Endometrium (tissue), 2 donors: Measurements from ENCODE around the gene SOHLH1.

Experiments
- FAIRE-seq: peaks from 2 replicates; lab custom pipeline; 2012; peaks lifted over from hg19 to GRCh38; lab: Jason Lieb, UNC
- donor health status: control.
- donor health status: control.

Gene SOHLH1, protein sequence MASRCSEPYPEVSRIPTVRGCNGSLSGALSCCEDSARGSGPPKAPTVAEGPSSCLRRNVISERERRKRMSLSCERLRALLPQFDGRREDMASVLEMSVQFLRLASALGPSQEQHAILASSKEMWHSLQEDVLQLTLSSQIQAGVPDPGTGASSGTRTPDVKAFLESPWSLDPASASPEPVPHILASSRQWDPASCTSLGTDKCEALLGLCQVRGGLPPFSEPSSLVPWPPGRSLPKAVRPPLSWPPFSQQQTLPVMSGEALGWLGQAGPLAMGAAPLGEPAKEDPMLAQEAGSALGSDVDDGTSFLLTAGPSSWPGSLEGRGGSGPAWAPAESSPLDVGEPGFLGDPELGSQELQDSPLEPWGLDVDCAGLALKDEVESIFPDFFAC

DNA sequence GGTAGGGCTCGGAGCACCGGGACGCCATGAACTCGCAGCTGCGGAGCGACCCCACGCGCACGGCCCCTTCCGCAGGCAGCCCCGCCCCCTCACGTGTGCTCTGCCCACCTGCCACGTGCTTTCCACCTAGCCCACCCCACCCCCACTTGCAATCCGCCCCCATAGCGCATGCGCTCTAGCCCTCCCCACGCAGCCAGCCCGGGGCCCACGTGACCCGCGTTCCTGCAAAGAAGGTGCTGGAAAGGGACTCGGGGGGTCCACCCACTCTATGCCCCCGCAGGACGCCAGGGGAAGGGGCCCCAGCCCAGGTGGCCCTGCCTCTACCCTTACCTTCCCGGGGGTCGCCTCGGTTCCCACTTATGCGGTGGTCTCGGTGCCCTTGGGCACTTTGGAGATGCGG is at the start of gene SOHLH1:
TSS of gene SOHLH1 (minus strand) at position 42 of the 400 bp plus-strand sequence. CDS start at position 28, 14 bp downstream.
- FAIRE-seq = no peak

DNA sequence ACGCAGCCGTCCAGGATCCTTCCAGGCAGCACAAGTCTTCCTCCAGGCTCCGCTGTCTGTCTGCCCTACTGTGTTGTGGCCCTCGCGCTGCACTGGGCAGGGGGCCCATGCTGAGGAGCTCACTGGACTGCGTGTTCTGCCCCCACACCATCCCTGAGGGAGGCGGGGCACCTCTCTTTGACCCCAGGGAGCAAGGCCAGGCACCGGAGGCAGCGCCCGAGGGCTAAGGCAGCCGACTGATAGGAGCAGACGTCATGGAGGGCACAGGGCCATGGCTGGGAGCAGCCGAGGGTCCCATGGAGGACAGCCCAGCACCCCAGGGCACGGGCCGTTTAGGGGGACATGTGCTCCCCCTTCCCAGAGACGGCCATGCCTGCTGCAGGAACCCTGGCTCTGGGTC is 49.4 kb upstream of the SOHLH1 start:
- no peak for FAIRE-seq

DNA sequence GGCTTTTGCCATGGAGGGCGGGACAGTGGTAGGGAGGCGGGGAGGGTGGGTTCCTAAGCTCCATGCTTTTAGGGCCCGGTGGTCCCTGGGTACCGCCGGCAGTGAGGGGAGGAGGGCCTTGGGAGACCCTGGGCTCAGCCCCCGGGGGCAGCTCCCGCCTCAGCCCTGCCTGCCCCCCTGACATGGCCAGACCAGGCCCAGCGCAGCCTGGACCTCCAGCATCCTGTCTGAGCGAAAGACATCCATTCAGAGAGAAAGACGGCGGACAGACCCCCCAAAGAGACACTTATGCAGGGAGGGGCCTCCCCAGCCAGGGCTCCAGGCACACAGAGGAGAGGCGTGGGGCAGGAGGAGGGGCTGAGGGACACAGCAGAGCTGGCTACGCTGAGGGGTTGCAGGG is 48.0 kb upstream of the SOHLH1 start:
- no peak for FAIRE-seq

DNA sequence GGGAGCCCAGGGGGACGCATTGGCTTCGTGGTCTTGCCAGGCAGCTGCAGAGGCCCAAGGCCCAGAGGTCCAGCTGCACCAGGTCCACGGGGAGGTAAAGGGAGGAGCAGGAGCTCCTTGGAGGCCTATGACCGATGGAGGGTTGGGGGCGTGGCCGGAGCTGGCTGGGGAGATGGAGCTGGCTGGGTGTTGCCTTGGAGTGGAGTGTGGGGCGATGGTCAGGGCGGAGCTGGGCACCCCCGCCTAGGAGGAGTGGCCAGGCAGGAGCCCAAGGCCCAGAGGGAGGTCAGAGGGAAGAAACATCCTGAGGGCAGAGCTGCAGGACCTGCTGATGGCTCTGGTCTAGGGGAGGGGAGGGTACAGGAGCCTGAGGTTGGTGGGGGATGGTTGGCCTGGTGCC is 47.3 kb upstream of the SOHLH1 start:
- no peak for FAIRE-seq

DNA sequence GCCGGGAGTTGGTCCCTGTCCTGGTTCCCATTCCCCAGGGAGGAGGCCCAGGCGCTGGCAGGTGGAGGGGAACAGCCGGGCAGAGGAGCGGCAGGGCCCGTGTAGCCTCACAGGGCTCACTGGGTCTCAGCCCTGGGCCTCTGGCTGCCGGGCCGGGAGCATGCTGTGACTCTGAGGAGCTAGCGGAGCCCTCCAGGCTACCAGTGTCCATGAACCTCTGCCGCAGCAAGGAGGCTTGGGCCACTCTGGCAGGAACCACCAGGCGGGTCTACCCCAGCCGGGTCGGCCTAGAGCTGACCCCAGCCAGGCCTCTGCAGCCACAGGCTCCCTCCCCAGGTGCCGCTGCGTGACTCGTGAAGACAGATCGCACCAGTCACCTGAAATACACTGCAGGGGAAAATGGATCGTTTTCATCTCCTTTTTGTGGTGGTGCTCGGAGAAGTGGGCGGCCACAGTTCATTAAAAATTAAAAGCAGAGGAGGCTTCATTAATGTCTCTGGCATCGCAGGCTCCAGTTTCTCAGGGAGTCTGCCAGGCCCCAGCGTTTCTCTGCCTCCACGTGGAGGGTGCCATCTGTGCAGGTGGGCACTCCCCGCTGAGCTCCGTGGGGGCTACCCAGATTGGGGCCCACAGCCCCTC is 46.5 kb upstream of the SOHLH1 start:
- FAIRE-seq = no peak

DNA sequence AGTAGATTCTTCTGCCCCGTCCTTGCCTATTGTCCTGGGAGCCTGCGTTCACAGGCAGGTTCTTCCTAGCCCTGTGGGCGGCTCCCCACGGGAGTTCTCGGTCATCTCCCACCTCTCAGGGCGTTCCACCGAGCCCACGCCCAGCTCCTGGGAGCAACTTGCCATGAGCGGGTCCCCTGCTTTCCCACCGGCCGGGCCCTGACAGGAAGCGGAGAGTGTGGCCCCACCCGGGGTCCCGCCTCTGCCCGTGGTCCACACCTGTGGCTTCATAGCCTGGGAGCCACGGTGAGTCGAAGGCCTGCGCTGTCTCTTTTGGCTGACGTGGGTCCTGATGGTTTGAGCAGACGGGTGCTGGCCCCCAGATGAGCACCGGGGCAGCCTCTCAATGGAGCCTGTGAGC is 45.9 kb upstream of the SOHLH1 start:
- FAIRE-seq = no peak

DNA sequence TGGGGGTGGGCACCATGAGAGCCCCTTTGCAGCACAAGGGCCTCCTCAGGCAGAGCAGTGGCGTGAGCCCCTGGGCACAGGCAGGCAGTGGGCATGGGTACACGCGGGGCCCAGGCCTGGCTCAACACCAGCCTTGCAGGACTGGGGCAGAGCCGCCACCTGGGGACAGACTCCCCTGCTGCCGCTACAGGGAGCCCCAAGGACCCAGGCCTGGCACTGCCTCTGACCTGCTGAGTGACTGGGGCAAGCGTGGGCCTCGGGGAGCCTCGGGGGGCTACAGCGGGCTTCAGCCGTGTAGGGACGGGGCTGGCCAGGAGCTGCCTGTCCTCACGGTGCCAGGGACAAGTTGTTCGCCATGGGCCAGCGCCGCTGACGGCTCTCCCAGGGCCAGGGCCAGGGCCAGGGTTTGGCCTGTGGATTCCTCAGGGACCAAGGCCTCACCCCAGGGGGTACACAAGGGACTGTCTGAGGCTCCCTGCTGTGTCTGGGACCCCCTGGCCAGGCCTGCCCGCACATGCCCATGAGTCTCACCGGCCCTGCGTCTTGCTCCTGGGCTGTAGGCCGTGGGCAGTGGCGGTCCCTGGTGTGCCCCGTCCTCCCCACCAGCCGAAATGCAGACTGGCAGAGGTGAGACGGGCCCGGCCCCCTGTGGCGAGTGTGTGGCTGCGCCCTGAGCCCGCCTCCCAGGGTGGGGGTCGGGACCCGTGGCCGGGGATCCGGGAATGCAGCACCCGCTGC is 45.2 kb upstream of the SOHLH1 start:
- FAIRE-seq = no peak

DNA sequence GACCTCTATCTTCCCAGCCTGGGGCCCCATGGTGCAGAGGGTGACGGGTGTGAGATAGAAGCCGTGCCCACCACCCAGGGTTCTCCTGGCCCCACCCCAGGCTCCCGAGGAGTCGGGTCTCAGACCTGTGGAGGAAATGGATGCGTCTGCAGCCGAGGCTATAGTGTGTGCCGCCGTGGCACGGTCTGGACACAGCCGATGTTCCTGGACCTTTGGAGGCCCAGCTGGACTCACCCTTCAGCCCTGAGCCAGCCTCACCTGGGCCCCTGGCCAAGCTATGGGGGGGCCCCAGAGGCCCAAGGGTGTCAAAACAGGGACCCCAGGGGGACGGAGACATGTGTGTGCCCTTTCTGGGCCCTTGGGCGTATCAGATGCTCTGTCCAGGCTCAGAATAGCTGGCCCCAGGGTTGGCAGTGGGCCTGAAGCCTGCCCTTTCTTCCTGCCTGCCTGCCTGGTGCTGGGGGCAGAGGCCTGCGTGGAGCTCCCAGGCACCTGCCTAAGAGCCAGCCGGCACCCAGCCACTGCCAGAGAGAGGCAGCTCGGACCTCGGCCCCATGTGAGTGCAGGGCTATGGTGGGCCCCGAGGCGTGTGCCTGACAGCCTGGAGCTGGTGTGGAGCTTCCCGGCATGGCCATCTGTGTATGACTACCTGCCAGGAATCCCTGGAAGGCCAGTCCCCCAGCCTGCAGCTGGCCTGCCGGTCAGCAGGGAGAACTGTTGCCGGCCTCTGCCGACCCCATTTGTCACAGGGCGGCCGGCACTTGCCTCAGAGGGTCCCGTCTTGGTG is 44.5 kb upstream of the SOHLH1 start:
- no peak for FAIRE-seq

DNA sequence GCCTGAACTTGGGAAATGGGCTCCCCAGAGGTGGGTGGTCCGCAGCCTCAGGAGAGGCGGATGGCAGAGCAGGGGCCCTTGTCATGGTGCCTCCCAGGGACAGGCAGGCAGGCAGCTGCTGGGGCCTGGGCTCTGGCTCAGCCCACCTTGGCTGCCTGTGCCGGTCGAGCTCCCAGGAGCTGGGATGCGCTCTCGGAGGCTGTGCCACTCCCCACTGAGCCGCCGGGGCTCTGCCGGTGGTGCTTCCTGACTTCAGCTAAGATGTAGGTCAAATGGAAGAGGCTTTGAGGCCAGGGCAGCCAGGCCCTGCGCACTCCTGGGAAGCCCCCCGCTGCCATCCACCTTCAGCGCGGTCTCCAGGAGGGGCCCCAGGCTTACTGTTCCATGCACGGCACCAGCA is 43.7 kb upstream of the SOHLH1 start:
- FAIRE-seq = no peak

DNA sequence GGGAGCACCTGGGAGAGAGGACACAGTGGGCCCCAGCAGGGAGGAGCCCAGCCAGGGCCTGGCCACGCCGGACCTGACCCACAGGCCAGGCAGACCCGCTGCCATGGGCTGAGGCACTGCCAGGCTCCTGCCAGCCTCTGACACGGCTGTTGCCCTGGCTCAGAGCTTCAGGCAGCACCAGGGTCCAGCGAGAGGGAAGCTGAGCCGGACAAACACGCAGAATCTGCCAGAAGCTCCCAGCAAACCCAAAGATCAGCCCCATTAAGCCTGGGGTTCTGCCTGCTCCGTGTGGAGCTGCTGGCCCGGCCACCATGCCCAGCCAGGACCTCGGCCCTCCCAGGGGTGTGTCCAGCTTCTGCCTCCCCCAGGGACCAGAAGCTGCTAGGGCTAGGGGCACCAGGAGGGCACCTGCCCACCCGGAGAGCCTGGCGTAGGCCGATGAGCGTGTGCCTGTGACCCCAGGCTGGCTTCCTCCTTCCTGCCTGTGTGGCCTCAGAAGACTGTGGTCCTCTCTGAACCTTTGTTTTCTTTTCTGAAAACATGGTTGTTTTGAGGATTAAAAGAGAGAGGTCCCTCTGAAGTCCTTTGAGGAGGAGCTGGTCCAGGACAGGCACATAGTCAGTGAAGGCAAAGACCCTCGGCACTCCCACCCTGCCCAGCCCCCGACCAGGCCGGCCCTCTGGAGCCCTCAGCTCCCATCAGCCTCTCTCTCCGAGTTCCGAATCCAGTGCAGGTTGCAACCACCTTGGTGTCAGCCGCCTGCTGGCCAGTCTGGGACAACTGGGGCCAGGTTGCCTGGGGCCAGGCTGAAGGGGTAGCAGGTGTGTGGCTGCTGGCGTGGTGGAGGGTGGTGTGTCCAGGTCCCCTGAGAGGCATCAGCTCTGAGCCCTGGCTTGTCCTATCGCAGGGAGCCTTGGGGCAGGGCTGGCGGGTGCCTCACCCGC is 42.3 kb upstream of the SOHLH1 start:
- no peak for FAIRE-seq

DNA sequence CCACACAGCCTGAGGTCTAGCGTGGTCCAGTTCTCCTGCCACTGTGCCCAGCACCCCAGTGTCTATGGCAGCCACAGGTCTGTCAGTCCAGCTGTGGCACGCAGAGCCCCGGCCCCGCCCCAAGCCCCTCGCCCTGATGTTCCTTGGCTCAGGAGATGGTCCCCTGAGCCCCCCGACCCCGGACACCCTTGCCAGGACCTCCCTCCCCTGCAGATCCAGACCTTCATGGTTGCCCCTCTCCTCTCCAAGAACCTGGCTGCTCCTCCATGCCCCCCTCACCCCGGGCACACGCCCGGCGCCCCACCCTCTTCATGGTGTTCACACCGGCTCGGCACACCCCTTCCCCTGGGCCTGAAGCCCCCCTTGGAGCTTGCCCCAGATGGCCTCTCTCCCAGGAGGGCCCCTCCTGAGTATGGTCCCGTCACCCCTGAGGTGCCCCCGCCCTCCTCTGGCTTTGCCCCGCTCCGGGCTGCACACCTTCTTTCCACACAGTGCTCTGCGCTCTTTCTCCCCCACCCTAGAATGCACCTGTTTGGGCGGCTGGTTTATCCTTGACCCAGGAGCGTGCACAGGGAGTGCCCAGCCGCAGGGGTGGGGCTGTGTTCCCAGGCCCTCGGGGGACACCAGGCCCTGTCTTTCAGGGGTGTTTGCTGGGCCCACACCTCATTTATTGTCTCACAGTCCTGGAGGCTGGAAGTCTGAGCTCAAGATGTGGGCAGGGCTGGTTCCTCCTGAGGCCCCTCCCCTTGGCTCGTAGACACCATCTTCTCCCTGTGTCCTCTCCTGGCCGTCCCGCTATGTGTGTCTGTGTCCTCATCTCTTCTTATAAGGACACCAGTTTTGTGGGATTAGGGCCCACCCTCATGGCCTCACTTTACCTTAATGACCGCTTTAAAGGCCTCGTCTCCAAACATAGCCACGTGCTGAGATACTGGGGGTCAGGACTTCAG is 40.3 kb upstream of the SOHLH1 start:
- no peak for FAIRE-seq

DNA sequence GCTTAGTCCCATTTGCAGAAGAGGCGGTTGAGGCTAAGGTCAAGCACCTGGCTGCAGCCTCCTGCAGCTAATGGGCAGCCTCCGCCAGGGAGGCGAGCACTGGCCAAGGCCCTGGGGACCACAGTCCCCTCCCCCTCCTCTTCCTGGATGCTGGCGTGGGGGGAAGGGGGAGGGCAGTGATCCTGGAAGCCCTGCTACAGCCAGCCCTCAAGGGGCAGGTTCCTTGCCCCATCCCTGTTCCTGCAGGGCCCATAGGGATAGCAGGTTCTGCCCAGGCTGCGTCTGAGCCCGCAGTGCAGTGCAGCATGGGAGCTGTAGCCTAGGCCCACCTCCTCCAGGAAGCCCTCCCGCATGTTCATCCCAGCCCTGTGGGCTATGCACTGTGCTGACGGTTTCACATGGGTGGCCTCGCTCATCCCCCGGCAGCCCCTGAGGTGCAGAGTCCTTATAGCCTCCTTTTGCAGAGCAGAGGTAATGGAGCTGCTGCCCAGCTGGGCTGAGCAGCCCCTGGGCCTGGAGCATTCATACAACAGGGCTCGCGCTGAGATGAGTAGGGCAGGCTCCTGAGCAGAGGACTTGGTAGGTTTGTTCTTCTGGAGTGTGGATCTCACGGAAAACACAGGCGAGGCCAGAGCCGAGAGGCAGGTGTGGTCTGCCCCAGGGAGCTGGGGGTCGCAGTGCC is 38.7 kb upstream of the SOHLH1 start:
- no peak for FAIRE-seq

DNA sequence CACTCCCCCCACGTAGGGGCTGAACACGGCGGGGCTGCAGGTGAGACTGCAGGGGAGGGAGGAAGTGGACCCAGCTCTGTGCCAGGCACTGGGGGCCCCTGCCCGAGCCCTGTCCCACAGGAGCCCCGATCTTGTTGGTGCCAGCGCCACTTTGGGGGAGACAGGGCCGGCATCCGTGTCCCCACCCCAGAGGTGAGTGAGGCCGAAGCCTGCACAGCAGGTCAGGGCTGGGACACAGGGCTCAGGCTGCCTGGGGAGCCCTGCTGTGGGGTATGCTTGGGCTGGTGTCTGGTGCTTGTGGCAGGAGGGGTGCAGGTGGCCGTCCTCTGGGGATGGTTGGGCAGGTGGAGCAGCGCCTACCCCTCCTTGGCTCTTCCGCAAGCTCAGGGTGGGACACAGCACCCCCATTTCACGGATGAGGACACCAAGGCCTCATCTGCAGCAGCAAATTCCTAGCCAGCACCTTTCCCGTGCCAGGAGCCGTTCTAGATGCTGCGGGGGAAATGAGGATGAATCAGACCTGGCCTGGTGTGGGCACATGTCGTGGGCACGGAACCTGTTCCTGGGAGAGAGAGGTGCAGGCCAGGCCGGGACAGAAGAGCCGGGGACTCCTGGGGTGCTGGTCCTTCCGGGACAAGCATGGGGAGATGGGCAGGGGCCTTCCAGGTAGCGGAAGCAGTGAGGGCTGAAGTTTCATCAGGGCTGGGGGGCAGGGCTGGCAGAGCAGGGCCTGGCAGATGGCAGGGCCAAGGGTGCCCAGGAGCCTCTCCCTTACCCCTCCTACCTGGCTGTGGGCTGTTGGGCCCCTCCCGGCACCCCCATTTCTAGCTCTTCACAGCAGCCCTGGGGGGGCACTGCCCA is 37.9 kb upstream of the SOHLH1 start:
- FAIRE-seq = no peak

DNA sequence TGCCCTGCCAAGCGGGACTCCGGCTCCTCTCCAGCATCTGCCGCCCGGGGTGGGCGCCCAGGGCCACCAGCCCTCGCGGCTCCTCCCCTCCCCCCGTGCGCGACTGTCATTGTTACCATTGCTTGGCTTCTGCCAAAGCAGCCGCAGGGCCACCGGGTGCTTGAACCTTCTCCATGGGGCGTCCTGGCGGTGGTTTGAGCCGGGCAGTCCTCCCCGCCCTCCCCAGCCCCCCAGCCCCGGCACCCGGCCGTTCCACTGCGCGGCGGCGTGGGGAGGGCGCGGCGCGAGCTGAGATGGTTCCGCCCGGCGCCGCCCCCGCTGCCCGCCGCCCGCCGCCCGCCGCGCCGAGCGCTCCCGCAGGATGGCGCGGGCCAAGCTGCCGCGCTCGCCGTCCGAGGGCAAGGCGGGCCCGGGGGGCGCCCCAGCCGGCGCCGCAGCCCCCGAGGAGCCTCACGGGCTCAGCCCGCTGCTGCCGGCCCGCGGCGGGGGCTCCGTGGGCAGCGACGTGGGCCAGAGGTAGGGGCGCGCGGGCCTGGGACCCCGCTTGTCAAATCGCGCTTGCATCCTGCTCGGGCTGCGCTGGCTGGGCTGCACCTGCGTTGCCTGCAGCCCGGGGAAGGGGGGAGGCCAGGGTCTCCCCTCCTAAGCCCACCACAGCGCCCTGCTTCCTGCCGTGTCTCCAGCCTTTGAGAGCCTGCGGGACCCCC is 37.1 kb upstream of the SOHLH1 start:
- FAIRE-seq = no peak

DNA sequence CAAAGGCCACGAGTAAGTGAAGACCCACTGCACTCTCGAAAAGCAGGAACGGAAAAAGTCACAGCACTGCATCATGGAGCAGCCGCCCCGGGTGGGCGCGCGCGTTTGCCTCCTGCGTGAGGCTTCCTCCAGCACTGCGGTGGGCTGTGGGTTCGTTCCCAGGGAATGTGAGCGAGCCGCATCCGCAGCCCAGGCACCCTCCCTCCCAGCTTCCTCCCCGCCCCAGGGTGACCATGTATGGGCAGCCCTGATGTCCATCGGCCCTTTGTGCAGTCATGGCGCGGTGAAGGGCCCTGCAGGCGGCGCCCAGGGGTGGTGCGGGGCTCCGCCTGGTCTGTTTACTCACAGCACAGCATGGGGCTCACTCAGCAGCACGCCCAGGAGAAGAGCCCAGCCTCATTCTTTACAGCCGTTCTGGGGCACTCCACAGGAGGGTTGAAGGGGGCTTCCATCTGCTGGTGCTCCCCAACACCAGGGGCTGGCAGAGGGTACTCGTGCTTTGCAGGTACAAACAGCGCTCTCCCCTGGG is 35.4 kb upstream of the SOHLH1 start:
- no peak for FAIRE-seq

DNA sequence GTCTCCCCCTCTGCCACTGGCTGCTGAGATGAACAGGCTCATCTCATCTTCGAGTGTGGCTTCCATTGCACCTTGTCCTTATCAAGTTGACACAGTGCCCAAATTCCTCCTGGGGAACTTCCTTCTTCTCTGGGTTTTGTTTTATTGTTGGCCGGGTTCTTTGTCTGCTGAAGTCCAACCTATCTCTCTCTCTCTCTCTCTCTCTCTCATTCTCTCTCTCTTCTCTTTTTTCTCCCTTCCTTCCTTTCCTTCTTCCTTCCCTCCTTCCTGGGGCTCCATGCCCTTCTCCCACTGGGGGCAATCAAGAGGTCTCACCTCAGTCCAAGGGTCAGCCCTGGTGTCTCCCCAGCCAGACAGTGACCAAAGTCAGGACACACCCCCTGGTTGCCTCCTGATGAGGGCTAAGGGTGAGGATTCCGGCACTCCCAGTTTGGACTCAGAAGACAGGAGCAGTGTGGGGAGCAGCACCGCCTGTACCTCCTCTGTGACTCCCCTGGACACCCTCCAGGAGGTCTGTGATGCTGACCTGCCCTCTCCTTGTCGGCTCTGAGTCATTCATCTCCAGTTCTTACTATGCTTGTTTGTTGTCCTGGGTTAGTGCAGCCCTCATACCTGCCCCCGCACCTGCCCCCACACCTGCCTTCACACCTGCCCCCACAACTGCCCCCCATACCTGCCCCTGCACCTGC is 33.4 kb upstream of the SOHLH1 start:
- no peak for FAIRE-seq

DNA sequence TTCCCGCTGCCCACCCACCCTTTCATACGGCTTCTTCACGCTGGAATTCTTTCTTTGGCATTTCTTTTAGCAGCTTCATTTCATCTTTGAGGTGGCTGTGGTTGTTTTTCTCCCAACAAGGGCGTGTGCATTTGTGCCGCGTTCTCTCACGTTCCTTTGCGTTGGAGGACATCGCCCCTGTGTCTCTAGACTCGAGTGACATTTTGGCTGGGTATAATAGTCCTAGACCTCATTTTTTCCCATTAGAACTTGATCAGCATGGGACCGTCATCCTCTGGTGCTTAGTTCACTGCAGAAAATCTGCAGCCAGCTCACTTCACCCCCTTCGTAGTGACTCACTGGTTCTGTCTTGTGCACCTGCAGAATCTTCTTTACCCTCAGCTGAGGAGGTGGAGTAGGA is 32.2 kb upstream of the SOHLH1 start:
- FAIRE-seq = no peak
